Breast epithelium (tissue), 4 donors: ENCODE results near the gene AURKB. TPM values are rescaled to one million over a fixed set of nuclear protein-coding genes. Genes with fewer than 3 reads are reported as not detected.

ENCODE experiments used
- DNase-seq, 2 donors: peaks; one replicate each; pipeline ENCODE4 v3.0.0-alpha.2; 2019; ENCODE audit warnings: low spot score in 2 of 2
- H3K27ac ChIP-seq, 2 donors: fragments of 200-600 bp; sonication (generic) in 1 of 2; one replicate each; pipeline ENCODE4 v1.5.1; 2016 to 2019; ENCODE audit warnings: mild to moderate bottlenecking in 1 of 2
- H3K27me3 ChIP-seq, 2 donors: fragments of 200-600 bp; sonication (generic) in 1 of 2; one replicate each; pipeline versions ENCODE4 v1.5.1 to v1.6.0; 2017 to 2019; ENCODE audit warnings: control low read depth in 1 of 2, mild to moderate bottlenecking in 1 of 2
- H3K36me3 ChIP-seq: fragments of 200-600 bp; one replicate; pipeline ENCODE4 v1.5.1; 2019
- H3K4me1 ChIP-seq, 2 donors: fragments of 200-600 bp; sonication (generic); one replicate each; pipeline ENCODE4 v1.5.1; 2016 to 2019; ENCODE audit warnings: control low read depth in 1 of 2
- H3K4me3 ChIP-seq, 3 donors: fragments of 200-600 bp; sonication (generic); 1 replicate in 2 of 3; 2 replicates in 1 of 3; pipeline ENCODE4 v1.5.1; 2016 to 2019; ENCODE audit warnings: mild to moderate bottlenecking in 3 of 3, moderate library complexity in 2 of 3
- H3K9me3 ChIP-seq, 2 donors: fragments of 200-600 bp; sonication (generic) in 1 of 2; one replicate each; pipeline ENCODE4 v1.5.1; 2016 to 2019; ENCODE audit warnings: control low read depth in 1 of 2
- CTCF ChIP-seq, 3 donors: fragments of 450-650 bp; IDR thresholded peaks; one replicate each; pipeline ENCODE4 v1.5.1; 2016 to 2017; ENCODE audit warnings: antibody characterized with exemption in 3 of 3, mild to moderate bottlenecking in 3 of 3, moderate library complexity in 3 of 3
- POLR2A ChIP-seq: fragments of 450-650 bp; IDR thresholded peaks from one replicate; pipeline ENCODE4 v1.6.1; 2016; ENCODE audit warnings: antibody characterized with exemption, mild to moderate bottlenecking, moderate library complexity
- POLR2AphosphoS5 ChIP-seq, 3 donors: sonication (generic); formaldehyde crosslinking; IDR thresholded peaks; one replicate each; pipeline ENCODE4 v1.6.1; 2017; ENCODE audit warnings: antibody characterized with exemption in 3 of 3
- intact Hi-C: fragments of 100-400 bp; cut with DNase I; formaldehyde crosslinking; loops from one replicate; pipeline ENCODE4 v1.15.1; 2023; ENCODE audit warnings: low total_unique reads
- total RNA-seq, 3 donors: library from RNA; depleted of rRNA; stranded (reverse); fragments of >200 nt; gene quantifications; one replicate each; pipeline ENCODE4 v1.1.0, GENCODE V29; 2016

The AURKB gene
- total RNA-seq, 3 donors from 2014 or later, result 0.44 to 3.8 (median 1.6) TPM

GRCh38 chr17:8224891-8225812, 14.8 kb upstream of the AURKB start:
- no peaks in the 10 kb centered on the region for H3K4me1 ChIP-seq
- H3K27me3 ChIP-seq, result no peaks in the 10 kb centered on the region
- H3K36me3 ChIP-seq, result no peaks in the 10 kb centered on the region
- intact Hi-C loops, result loop anchor here (5.0 kb wide), 1 partner anchor 38 kb away; no protein-coding TSS in a partner anchor
- no peak for DNase-seq
- TF ChIP-seq POLR2AphosphoS5 (IDR thresholded peaks at IDR 0.05), result no peak
- no peak for TF ChIP-seq CTCF (IDR thresholded peaks at IDR 0.05)
- no peak for TF ChIP-seq POLR2A
- no peak overlapping the region for H3K27ac ChIP-seq
- H3K9me3 ChIP-seq, result no peaks in the 10 kb centered on the region
- H3K4me3 ChIP-seq, result no peak overlapping the region

- Histone ChIP-seq H3K4me3 (peak overlapping the region; percentile 68 to 91 (median 76)), H3K27ac (peak overlapping the region; percentile 98), H3K36me3 (no peaks in the 10 kb centered on the region), H3K27me3 (no peaks in the 10 kb centered on the region), H3K4me1 (no peaks in the 10 kb centered on the region), H3K9me3 (no peaks in the 10 kb centered on the region)
- DNase-seq, result peak; percentile 53 to 72
- intact Hi-C loops, result loop anchor here (5.0 kb wide), 1 partner anchor 36 kb away; no protein-coding TSS in a partner anchor
- TF ChIP-seq POLR2AphosphoS5 (IDR thresholded peaks at IDR 0.05) (no peak), CTCF (IDR thresholded peaks at IDR 0.05) (peak in 1 of 3 donors; percentile 3)
Observed at GRCh38 chr17:8223356-8224126, 13.2 kb upstream of the AURKB start.

- peak overlapping the region; percentile 68 to 91 (median 76) for H3K4me3 ChIP-seq
- no peaks in the 10 kb centered on the region for H3K9me3 ChIP-seq
- H3K36me3 ChIP-seq, result no peaks in the 10 kb centered on the region
- H3K27me3 ChIP-seq, result no peaks in the 10 kb centered on the region
- peak; percentile 94 to 96 for DNase-seq
- intact Hi-C loops, result loop anchor here (5.0 kb wide), 1 partner anchor 35 kb away; no protein-coding TSS in a partner anchor
- peak overlapping the region; percentile 98 for H3K27ac ChIP-seq
- no peaks in the 10 kb centered on the region for H3K4me1 ChIP-seq
- peak; percentile 74 for TF ChIP-seq POLR2A
- peak in 1 of 3 donors; percentile 10 for TF ChIP-seq CTCF (IDR thresholded peaks at IDR 0.05)
- peak; percentile 79 to 91 (median 87) for TF ChIP-seq POLR2AphosphoS5 (IDR thresholded peaks at IDR 0.05)
Observed at GRCh38 chr17:8222630-8223355, 12.4 kb upstream of the AURKB start.

GRCh38 chr17:8222380-8222629, 11.9 kb upstream of the AURKB start:
- Histone ChIP-seq H3K4me3 (peak overlapping the region; percentile 68 to 91 (median 76)), H3K4me1 (no peaks in the 10 kb centered on the region), H3K27me3 (no peaks in the 10 kb centered on the region), H3K36me3 (no peaks in the 10 kb centered on the region), H3K9me3 (no peaks in the 10 kb centered on the region), H3K27ac (peak overlapping the region; percentile 98)
- no peak for DNase-seq
- TF ChIP-seq CTCF (IDR thresholded peaks at IDR 0.05) (no peak), POLR2A (no peak), POLR2AphosphoS5 (IDR thresholded peaks at IDR 0.05) (no peak)
- intact Hi-C loops, result loop anchor here (5.0 kb wide), 1 partner anchor 35 kb away; no protein-coding TSS in a partner anchor
